NT2/D1 (cell line): ENCODE measurements around the gene MTMR3.

Experiments used
- SUZ12 ChIP-seq: IDR thresholded peaks from 2 replicates; pipeline ENCODE4 v1.6.1; 2011; ENCODE audit not compliant: insufficient read length, insufficient read depth; ENCODE audit errors: extremely low read depth
- YY1 ChIP-seq: IDR thresholded peaks from 2 replicates; pipeline ENCODE4 v1.6.1; 2011; ENCODE audit not compliant: insufficient read length, insufficient read depth
- ZNF274 ChIP-seq: IDR thresholded peaks from 2 replicates; pipeline ENCODE4 v1.6.1; 2011; ENCODE audit warnings: mild to moderate bottlenecking, low read depth, low read length

DNA sequence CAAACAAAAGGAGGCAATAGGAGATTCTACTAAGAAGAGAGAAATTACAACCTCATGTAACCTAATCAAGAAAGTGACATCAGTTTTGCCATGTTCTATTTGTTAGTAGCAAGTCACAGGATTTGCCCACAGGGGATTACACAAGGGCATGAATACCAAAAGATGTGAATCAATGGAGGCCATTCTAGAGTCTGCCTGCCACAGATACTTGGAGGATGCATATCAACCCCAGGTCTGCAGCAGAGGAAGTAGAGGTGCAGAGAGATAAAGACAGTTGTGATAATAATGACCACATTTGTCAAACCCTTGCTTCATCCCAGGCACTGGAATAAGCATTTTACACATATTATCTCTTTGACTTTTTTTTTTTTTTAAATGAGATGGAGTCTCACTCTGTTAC, 42.5 kb upstream of the MTMR3 start:
- no peak for TF ChIP-seq YY1
- no peak for TF ChIP-seq ZNF274
- TF ChIP-seq SUZ12, result no peak
